Cardiac atrium fibroblast (primary cell): ENCODE measurements around the gene CCDC14. TPM values are rescaled to one million over a fixed set of nuclear protein-coding genes. Genes with fewer than 3 reads are reported as not detected.

Source experiments
- total RNA-seq: library from RNA; depleted of rRNA; stranded (reverse); fragments of >200 nt; gene quantifications from 2 replicates; pipeline ENCODE4 v1.2.3, GENCODE V29; 2015

The CCDC14 gene
- total RNA-seq = 2.6 and 19.3 TPM in 2 replicates

GRCh38 chr3:123960781-123961507 is at the start of gene CCDC14:
CCDC14 (minus strand) TSS chr3:123961229; CDS start chr3:123961173, 56 bp downstream.

DNA sequence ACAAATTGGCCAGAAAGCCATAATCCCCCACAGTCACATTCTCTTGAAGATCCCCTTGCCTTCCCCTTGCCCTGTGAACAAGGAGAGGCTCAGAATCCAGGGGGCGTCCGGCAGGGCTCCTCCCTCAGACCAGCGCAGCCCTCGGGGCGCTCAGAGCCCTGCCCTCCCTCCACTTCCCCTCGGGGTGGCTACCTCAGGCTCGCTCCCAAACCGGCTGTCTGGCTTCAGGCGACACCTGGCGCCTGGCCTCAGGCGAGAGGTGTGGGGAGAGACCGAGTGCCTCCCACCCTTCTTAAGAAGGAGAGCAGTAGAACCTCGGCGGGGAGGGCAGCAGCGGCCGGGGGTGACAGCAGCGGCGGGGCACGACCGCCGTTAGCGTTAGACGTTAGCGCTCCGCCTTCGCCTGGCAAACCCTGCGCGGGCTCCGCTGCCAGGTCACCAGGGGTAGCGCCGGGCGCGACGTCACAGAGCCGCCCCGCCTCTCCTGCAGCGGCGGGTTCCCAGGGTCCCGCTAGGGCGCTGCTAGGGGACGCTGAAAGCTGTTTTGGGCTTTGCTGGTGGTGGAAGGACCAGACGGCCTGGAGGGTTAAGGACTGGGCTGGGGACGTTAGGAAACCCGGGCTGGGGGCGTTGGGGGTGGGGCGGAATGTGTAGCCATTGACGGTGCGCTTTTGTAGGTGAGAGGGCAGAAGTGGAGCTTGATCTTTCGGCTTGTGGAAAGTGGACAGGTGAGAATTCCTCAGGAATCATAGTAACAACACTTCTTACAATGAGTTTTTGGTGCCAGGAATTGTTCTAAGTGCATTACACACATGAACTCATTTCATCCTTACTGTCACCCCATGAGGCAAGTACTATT is 30.9 kb upstream of the CCDC14 start, which contains the start of gene ROPN1:
ROPN1 (minus strand) TSS at position 395 of the 859 bp plus-strand sequence. CDS start 11,643 bp downstream, outside the sequence.

DNA sequence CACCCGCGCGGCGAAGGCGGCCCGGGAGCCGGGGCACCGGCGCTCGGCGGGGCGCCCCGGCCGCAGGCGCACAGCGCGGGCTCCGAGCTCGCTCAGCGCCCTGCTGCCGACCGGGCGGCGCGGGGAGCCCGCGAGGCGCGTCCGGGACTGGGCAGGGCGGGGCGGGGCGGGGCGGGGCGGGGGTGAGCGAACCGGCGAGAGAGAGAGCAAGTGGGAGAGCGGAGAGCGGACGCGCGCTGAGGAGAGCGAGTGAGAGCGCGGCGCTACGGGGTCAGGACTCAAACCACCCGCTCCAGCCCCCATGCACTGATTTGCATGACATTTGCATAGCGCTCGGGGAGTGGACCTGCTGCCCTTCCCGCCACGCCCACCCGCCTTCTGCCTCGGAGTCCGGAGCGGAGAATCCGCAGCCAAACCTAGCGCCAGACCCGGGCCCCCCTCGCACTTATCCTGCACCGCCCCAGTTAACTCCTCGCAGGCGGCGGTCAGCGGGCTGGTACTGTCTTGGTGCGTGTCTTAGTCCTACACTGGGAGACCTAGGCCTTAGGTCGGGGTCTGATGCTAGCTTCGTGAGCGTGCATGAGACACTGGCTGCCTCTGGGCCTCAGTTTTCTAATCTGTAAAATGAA is 76.7 kb downstream of the CCDC14 start, which contains the start of gene MYLK:
MYLK (minus strand) TSS at position 130 of the 629 bp plus-strand sequence. CDS start 90,491 bp downstream, outside the sequence.

Other genes starting within 250 kb of the CCDC14 start
- 0.54 and 1.9 TPM in 2 replicates for gene MYLK, start 76.9 kb downstream of the CCDC14 start, total RNA-seq
- not detected in 2 replicates for gene ROPN1, start 30.9 kb upstream of the CCDC14 start, total RNA-seq
- 0.81 and 3.6 TPM in 2 replicates for gene KALRN, start 72.1 kb upstream of the CCDC14 start, total RNA-seq